Panc1 (cell line): ENCODE data around the gene FAM13A. TPM values are rescaled to one million over a fixed set of nuclear protein-coding genes. Genes with fewer than 3 reads are reported as not detected.

Source experiments
- ATAC-seq: fragments of 200-7000 bp; cut with Tn5 transposase; 2 replicates; pipeline ENCODE4 v1.9.1; 2020; ENCODE audit warnings: mild to moderate bottlenecking, moderate library complexity
- BruUV-seq: library from RNA; stranded (reverse); fragments of 400-500 nt; replicated peaks from 2 replicates; lab custom pipeline; 2021; lab: Mats Ljungman, UMichigan
- CTCF ChIA-PET: fragments of 300-600 bp; sonication (Branson Sonifier 250); formaldehyde crosslinking; loops from one replicate; lab custom pipeline; 2022; ENCODE audit warnings: antibody characterized with exemption; lab: Charles Lee
- POLR2A ChIA-PET: fragments of 300-600 bp; sonication (Branson Sonifier 250); formaldehyde crosslinking; loops from one replicate; lab custom pipeline; 2022; ENCODE audit warnings: antibody characterized with exemption; lab: Charles Lee
- DNase-seq: peaks from one replicate; pipeline ENCODE4 v3.0.0-alpha.2; 2010; ENCODE audit warnings: low read depth, low spot score
- H3K27ac ChIP-seq: 2 replicates; pipeline ENCODE4 v1.5.1; 2011; ENCODE audit warnings: mild to moderate bottlenecking, low read length, inconsistent platforms
- H3K27me3 ChIP-seq: fragments of 200-500 bp; sonication (Bioruptor generic); 2 replicates; pipeline ENCODE4 v1.6.0; 2014; ENCODE audit warnings: low read length, inconsistent platforms; ENCODE audit not compliant: control insufficient read depth, insufficient read depth
- H3K36me3 ChIP-seq: fragments of 200-500 bp; sonication (Bioruptor generic); 2 replicates; pipeline ENCODE4 v1.5.1; 2014; ENCODE audit warnings: inconsistent platforms, mild to moderate bottlenecking, low read length, moderate library complexity; ENCODE audit not compliant: control insufficient read depth, insufficient read depth
- H3K4me1 ChIP-seq: 2 replicates; pipeline ENCODE4 v1.5.1; 2011; ENCODE audit warnings: inconsistent platforms, mild to moderate bottlenecking, low read length, moderate library complexity; ENCODE audit not compliant: control insufficient read depth, insufficient read depth
- H3K4me3 ChIP-seq, 2 experiments: 2 replicates each; pipeline ENCODE4 v1.5.1; 2011 to 2012; ENCODE audit warnings: low read depth in 2 of 2, low read length in 2 of 2, mild to moderate bottlenecking in 2 of 2, inconsistent platforms in 1 of 2, moderate library complexity in 1 of 2
- H3K9me3 ChIP-seq: fragments of 200-500 bp; sonication (Bioruptor generic); 2 replicates; pipeline ENCODE4 v1.5.1; 2014; ENCODE audit warnings: low read depth, mild to moderate bottlenecking, inconsistent platforms, low read length, moderate library complexity; ENCODE audit not compliant: control insufficient read depth, insufficient read depth
- POLR2AphosphoS5 ChIP-seq: IDR thresholded peaks from 2 replicates; pipeline ENCODE4 v1.6.1; 2012; ENCODE audit warnings: mild to moderate bottlenecking, low read depth, low read length, moderate library complexity
- SIN3A ChIP-seq: IDR thresholded peaks from 2 replicates; pipeline ENCODE4 v1.6.1; 2012; ENCODE audit warnings: low read depth, mild to moderate bottlenecking, low read length, moderate library complexity, borderline replicate concordance; ENCODE audit not compliant: insufficient read depth
- TCF7L2 ChIP-seq: IDR thresholded peaks from 2 replicates; pipeline ENCODE4 v1.6.1; 2011; ENCODE audit warnings: mild to moderate bottlenecking, low read depth, low read length, inconsistent platforms
- in situ Hi-C: cut with HindIII; loops from 2 replicates; pipeline ENCODE4 v1.10.0; 2016; ENCODE audit warnings: low sequenced_read_pairs, low pct_unique_long_range_greater_than_20kb
- intact Hi-C: fragments of 100-400 bp; cut with micrococcal nuclease; formaldehyde crosslinking; loops from one replicate; pipeline ENCODE4 v1.10.0; 2022; ENCODE audit not compliant: unreplicated experiment
- total RNA-seq: library from RNA; stranded (reverse); gene quantifications from one replicate; pipeline ENCODE4 v1.2.1, GENCODE V29; 2021; ENCODE audit not compliant: unreplicated experiment
- TF ChIP-seq, protein P1 (sequence below), 2 experiments: IDR thresholded peaks; 2 replicates each; pipeline ENCODE4 v1.6.1; 2011 to 2012; ENCODE audit warnings: low read depth in 2 of 2, control low read depth in 1 of 2, low read length in 1 of 2, mild to moderate bottlenecking in 1 of 2, moderate library complexity in 1 of 2; ENCODE audit not compliant: insufficient read depth in 1 of 2
- TF ChIP-seq, protein P2 (sequence below): fragments of 450-650 bp; IDR thresholded peaks from 2 replicates; pipeline ENCODE4 v1.5.1; 2017; ENCODE audit warnings: mild to moderate bottlenecking

FAM13A gene
- total RNA-seq, 1 experiment from 2014 or later: 5.8 TPM

DNA sequence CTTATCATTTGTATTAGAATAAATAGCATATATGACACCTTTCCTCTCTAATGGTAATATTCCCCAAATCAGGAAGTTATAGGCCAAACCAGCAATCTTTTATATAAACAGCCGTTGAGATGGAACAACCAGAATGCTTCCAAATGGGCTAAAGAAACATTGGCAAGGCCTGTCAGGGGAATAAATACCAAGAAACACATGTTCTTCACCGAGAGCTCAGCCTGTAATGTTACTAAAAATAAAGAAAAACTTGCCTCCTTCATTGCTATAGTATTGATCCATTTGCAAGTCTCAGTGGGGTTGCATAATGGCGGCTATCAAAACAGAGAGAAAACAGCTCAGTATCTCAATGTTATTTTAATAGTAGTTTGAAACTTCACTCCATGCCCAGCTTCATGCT is 104.9 kb downstream of the FAM13A start:
- Histone ChIP-seq H3K4me3 (no peak overlapping the region), H3K4me1 (no peaks in the 10 kb centered on the region), H3K36me3 (no peaks in the 10 kb centered on the region), H3K27me3 (no peaks in the 10 kb centered on the region), H3K27ac (no peak overlapping the region), H3K9me3 (no peaks in the 10 kb centered on the region)
- CTCF ChIA-PET: no interaction called here
- intact Hi-C loops (no loop called here), in situ Hi-C loops (no loop called here)
- no peak for ATAC-seq
- BruUV-seq: no TSS peak
- POLR2A ChIA-PET: no interaction called here
- no peak for TF ChIP-seq POLR2AphosphoS5
- TF ChIP-seq TCF7L2: no peak
- TF ChIP-seq, protein P1, sequence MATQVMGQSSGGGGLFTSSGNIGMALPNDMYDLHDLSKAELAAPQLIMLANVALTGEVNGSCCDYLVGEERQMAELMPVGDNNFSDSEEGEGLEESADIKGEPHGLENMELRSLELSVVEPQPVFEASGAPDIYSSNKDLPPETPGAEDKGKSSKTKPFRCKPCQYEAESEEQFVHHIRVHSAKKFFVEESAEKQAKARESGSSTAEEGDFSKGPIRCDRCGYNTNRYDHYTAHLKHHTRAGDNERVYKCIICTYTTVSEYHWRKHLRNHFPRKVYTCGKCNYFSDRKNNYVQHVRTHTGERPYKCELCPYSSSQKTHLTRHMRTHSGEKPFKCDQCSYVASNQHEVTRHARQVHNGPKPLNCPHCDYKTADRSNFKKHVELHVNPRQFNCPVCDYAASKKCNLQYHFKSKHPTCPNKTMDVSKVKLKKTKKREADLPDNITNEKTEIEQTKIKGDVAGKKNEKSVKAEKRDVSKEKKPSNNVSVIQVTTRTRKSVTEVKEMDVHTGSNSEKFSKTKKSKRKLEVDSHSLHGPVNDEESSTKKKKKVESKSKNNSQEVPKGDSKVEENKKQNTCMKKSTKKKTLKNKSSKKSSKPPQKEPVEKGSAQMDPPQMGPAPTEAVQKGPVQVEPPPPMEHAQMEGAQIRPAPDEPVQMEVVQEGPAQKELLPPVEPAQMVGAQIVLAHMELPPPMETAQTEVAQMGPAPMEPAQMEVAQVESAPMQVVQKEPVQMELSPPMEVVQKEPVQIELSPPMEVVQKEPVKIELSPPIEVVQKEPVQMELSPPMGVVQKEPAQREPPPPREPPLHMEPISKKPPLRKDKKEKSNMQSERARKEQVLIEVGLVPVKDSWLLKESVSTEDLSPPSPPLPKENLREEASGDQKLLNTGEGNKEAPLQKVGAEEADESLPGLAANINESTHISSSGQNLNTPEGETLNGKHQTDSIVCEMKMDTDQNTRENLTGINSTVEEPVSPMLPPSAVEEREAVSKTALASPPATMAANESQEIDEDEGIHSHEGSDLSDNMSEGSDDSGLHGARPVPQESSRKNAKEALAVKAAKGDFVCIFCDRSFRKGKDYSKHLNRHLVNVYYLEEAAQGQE (IDR thresholded peaks at IDR 0.05; ENCODE audit: insufficient read depth in 1 of 2, low read depth in 2 of 2, low read length in 1 of 2): no peak
- TF ChIP-seq, protein P2, sequence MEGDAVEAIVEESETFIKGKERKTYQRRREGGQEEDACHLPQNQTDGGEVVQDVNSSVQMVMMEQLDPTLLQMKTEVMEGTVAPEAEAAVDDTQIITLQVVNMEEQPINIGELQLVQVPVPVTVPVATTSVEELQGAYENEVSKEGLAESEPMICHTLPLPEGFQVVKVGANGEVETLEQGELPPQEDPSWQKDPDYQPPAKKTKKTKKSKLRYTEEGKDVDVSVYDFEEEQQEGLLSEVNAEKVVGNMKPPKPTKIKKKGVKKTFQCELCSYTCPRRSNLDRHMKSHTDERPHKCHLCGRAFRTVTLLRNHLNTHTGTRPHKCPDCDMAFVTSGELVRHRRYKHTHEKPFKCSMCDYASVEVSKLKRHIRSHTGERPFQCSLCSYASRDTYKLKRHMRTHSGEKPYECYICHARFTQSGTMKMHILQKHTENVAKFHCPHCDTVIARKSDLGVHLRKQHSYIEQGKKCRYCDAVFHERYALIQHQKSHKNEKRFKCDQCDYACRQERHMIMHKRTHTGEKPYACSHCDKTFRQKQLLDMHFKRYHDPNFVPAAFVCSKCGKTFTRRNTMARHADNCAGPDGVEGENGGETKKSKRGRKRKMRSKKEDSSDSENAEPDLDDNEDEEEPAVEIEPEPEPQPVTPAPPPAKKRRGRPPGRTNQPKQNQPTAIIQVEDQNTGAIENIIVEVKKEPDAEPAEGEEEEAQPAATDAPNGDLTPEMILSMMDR: no peak
- no peak for TF ChIP-seq SIN3A
- DNase-seq: no peak

DNA sequence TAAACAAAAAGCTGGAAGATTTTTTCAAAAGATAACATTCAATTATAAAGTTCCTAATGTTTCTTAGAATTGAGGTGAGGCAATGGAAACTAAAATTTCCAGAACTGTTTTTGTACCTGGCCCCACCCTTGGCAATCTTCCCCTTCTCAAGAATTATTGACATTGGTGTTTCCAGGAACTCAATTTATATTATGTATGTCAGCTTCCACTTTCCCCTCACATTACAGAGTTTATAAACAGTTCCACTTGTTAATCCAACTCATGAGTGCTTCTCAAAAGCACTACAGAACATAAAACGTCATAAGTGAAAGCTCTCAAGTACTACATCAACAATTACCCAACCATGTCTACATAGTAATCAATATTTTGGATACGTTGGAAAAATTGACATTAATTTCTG is 107.4 kb downstream of the FAM13A start:
- BruUV-seq: no TSS peak
- ChIA-PET CTCF (no interaction called here), POLR2A (no interaction called here)
- TF ChIP-seq, protein P1 (IDR thresholded peaks at IDR 0.05; ENCODE audit: insufficient read depth in 1 of 2, low read depth in 2 of 2, low read length in 1 of 2): no peak
- TF ChIP-seq POLR2AphosphoS5 (no peak), SIN3A (no peak), TCF7L2 (no peak)
- TF ChIP-seq, protein P2: no peak
- ATAC-seq: no peak
- in situ Hi-C loops: no loop called here
- intact Hi-C loops: no loop called here
- DNase-seq: no peak
- no peak overlapping the region for H3K27ac ChIP-seq
- no peaks in the 10 kb centered on the region for H3K36me3 ChIP-seq
- no peak overlapping the region for H3K4me3 ChIP-seq
- H3K4me1 ChIP-seq: no peaks in the 10 kb centered on the region
- H3K9me3 ChIP-seq: no peaks in the 10 kb centered on the region
- no peaks in the 10 kb centered on the region for H3K27me3 ChIP-seq
